ENCODE data around the gene NAA60.
"Not testable (repeated sequence)": the region's sequence is repeated elsewhere in the genome, so short reads cannot be mapped to it uniquely, and the experiment has no call there.

NAA60 gene

DNA sequence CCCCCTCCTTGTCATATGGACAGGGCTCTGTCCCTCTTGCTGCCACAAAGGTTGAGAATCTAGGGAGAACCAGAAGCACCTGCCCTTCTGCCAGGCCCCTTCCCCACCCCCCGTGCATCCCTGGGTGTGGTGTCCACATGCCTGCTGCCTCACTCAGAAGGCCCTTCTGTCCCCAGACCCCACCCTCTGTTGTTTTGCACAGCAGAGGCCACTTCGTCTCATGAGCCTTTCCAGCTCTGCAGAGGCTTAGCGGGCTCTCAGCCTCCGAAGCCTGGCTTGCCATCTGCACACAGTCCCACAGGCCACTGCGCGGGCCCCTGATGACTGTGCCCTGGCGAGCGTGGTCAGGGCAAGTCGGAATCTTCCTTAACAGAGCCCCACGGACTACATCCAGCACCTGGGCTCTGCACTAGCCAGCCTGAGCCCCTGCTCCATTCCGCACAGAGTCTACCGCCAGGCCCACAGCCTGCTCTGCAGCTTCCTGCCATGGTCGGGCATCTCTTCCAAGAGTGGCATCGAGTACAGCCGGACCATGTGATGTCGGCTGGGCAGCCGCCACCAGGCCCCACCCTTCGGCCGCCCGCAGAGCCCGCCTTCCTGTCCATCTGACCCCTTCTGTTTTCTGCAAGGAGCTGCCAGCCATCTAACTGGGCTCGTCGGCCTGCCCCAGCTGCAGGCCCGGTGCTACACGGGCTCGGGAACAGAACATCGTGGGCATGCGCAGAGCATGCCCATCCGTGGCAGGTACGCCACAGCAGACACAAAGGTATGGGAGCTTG lies 41.0 kb downstream of the NAA60 start:
- DNase-seq, result no peak

DNA sequence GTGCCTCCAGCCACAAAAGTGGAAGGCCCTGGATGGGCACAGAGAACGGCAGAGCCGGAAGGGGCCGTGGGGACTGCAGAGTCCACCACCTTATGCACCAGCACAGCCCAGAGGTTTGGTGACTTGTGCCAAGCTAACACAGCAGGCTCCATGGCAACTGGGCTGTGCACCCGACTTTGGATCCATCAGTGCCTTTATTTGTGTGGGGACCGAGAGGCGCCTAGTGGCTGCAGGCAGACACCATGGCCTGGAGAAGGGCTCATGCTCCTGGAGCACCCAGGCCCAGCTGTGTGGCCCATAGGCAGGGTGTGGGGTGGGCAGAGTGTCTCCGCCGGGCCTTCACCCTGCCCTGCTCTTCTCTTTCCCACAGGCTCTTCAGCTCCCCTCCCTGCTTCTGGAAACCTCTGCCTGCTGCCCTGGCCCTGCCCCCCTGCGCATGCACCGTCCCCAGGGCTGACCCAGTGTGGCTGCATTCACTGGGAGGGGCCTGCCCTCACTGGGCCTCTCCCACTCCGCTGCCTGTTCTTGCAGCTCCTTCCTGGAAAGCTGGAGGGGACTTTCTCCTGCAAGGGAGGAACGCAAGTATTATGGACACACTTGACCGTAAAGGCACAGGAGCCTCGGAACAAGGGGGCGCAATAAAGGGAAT lies 41.7 kb downstream of the NAA60 start:
- DNase-seq, result no peak

- DNase-seq, result no peak
These were observed 42.5 kb downstream of the NAA60 start for GRCh38 chr16:3485821-3486505.

DNA sequence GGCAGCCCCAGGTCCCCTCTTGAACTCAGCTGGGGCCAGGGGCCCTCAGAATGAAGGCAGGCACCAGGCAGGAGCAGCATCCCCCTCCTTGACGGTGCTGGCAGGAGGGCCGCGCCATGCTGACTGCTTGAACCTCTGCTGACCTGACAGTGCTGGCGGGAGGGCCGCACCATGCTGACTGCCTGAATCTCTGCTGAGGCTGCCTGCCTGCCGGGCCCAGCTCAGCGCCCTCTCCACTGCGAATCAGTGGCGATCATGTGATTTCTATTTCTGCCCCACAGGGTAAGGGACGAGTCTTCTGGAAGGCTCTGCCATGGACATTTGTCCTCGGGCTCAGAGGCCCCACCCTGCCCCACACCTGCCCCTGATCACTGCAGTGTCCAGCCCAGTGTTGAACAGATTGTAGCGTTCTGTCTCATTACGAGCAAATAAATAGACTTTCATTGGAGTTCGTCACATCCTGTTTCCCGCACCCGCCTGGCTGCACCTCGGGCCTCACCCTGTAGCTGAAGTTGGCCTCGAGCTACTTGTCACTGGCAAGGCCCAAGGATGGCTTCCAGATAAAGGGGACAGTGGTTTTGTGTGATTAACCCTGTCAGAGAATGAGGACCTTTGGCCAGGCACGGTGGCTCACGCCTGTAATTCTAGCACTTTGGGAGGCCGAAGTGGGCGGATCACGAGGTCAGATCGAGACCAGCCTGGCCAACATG lies 43.2 kb downstream of the NAA60 start:
- DNase-seq, result no peak

DNA sequence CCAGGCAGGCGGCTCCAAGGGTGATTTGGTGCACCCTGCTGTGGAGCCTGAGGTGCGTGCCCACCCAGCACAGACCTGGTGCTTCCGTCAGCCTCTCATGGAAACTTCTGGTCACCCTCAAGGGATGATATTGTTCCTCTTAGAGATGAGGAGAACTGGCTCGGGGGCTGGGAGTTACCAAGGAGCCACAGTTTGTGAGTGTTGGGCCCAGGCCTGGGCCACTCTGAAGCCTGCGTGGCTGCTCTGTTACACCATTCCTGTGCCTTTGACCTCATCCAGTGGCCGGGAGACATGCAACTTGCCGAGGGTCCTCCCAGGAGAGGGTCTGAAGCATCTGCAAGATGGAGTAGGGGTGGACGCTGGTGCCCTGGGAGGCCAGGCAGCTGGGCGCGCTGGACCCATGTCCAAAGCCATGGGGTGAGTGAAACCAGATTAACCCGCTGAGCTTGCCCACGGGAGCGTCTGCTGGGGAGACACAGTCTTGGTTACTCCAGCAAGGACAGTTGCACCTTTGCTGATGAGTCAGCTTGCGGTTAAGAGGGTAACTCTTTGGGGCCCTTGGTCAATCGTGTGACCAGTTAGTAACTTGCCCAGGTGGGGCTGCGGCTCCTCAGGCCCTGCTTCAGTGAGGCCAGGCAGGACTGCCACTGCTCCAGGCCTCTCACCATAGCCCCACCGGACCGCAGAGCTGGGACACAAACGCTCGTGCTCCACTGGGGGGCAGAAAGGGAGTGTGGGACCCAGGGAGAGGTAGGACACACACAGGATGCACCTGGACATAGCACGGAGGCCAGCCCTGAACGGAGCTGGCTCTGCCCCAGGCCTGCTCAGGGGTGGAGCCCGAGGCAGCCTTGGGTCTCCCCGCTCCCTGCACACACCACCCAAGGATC lies 44.3 kb downstream of the NAA60 start:
- no peak for DNase-seq

GRCh38 chr16:3488801-3489200 lies 45.3 kb downstream of the NAA60 start:
- no peak for DNase-seq

DNA sequence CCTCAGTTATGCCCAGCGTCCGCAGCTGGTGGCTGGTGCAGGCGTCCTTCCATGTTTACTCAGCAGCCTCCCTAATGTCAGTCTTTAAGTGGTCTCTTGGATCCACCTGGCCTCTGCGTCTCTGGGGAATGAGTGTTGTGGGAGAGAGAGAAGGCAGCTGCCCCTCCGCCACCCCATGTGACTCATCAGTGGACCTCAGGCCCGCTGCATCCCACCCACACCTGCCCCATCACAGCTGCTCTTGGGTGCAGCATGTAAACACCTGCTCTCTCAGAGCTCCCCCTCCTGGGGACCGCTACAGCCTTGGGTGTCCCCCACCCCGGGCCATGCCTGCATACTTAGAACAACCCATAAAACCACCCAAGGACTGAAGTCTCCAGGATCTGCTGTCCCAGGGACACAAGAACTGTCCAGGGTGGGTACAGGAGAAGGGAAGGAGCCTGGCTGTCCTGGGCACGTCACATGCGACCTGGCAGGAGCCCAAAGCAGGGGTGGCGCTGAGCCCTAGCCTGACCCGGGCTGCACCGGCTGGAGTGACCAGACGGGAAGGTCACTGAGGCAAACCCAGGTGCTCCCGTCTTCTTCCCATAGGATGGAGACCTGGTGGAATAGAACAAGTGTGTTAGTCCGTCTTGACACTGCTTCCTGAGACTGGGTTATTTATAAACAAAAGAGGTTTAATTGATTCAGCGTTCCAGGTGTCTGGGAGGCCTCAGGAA lies 47.6 kb downstream of the NAA60 start:
- DNase-seq, result no peak

DNA sequence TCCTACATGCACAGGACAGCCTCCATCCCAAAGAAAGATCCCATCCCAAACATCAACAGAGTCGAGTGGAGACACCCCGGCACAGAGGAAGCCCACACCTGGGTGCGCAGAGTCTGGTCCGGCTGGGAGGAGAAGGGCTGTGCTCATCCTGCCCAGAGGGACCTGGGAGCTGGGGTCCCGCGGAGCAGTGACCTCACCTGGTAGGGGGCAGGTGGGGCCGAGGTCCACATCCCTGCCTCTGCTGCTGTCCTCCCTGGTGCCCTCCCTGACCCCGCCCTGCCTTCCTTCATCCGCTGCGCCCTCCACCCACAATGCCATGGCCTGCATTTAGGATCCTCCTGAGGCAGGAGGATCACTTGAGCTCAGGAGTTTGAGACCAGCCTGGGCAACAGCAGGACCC lies 48.9 kb downstream of the NAA60 start:
- no peak for DNase-seq

GRCh38 chr16:3494386-3494973 lies 51.0 kb downstream of the NAA60 start:
- DNase-seq, result no peak

DNA sequence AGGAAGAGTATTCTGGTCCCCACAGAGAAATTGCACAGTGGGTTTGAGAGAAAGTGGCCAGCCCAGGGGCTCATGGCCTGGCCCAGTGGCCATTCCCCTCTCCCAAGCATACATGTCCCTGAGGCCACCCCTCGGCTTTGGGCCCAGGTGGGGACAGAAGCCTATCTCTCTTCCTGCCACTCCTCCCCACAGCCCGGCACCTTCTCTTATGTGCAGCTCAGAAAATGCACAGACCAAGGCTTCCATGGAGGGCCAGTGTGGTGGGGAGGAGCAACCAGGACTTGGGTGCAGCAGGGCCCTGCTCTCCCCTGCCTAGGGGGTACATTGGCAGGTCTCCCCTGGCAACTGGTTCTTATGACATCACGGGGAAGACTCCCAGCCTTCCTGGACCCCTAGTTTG lies 51.7 kb downstream of the NAA60 start, which contains the start of gene C16orf90:
Gene C16orf90 (minus strand): TSS at position 314 of the 400 bp plus-strand sequence. CDS start 68 bp downstream, at position 246.
- no peak for DNase-seq

GRCh38 chr16:3496386-3496785 lies 52.9 kb downstream of the NAA60 start:
- DNase-seq, result no peak

- no peak for DNase-seq
These were observed 54.3 kb downstream of the NAA60 start for GRCh38 chr16:3497771-3498170.

DNA sequence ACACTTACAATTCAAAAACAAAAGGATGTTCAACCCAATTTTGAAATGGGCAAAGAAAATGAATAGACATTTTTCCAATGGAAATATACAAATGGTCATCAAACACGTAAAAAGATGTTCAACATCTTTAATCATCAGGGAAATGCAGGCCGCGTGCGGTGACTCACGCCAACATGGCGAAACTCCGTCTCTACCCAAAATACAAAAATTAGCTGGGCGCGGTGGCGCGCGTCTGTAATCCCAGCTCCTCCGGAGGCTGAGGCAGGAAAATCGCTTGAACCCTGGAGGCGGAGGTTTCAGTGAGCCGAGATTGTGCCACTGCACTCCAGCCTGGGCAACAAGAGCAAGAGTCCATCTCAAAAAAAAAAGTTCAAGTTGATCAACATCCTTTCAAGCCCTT lies 55.5 kb downstream of the NAA60 start:
- DNase-seq, result no peak

DNA sequence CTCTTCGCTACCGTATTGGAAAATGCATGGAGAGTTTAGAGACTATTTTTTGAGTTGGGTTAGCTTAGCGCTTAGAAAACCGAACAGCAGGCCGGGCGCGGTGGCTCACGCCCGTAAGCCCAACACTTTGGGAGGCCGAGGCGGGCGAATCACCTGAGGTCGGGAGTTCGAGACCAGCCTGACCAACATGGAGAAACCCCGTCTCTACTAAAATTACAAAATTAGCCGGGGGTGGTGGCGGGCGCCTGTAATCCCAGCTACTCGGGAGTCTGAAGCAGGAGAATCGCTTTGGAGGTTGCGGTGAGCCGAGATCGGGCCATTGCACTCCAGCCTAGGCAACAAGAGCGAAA lies 57.9 kb downstream of the NAA60 start:
- DNase-seq, result not testable (repeated sequence)

GRCh38 chr16:3501783-3502400 lies 58.4 kb downstream of the NAA60 start:
- peak; percentile 70 for DNase-seq

DNA sequence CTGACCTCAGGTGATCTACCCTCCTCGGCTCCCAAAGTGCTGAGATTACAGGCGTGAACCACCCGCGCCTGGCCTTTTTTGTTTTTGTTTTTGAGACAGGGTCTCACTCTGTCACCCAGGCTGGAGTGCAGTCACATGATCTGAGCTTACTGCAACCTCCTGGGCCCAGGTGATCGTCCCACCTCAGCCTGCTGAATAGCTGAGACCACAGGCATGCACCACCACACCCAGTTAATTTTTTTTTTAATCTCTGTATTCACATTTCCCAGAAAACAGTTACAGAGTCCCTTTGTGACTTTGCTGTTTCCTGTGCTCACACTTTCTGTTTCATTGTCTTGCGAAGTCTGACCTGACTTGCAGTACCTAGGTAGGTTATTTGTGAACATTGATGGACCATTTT lies 60.0 kb downstream of the NAA60 start:
- no peak for DNase-seq

DNA sequence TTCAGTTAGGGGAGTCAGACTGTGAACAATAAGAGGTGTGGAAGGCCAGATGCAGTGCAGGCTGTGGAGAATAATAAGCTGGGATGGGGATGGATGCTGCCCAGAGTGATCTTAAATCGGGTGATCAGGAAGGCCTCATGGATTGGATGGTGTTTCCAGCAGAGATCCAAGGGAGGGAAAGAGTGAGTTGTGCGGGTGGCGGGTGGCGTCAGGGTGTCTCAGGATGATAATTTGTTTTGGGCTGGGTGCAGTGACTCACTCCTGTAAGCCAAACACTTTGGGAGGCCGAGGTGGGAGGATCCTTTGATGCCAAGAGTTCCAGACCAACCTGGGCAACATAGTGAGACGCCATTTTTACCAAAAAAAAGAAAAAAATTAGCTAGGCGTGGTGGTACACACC lies 65.3 kb downstream of the NAA60 start:
- no peak for DNase-seq

GRCh38 chr16:3509470-3509928 lies 66.0 kb downstream of the NAA60 start:
- no peak for DNase-seq

- DNase-seq, result no peak
These were observed 66.9 kb downstream of the NAA60 start for GRCh38 chr16:3510416-3510815.
